HCEC 1CT (cell line): Measurements from ENCODE around the gene DNAI4.
"Not testable (repeated sequence)": the region's sequence is repeated elsewhere in the genome, so short reads cannot be mapped to it uniquely, and the experiment has no call there.

ENCODE experiments used
- DNase-seq: peaks from one replicate; pipeline ENCODE4 v3.0.0-alpha.2; 2017

The DNAI4 gene

DNA sequence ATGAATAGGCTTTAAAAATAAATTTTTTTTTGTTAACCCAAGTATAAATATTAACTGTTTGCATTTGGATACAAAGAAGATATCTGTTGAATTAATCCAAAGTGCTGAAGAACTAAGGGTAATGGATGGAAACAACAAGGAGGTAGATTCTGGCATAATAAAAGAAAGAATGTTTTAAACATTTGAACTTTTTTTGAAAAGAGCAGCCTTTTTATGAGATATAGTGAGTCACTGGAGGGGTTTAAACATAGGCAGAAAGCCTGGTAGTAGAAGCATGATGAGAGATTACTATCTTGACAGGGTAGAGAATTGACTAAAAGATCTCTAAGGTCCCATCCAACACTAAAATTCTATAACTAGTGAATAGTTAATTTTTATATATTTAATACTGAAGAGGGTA is 2.9 kb upstream of the DNAI4 start:
- DNase-seq, result no peak

DNA sequence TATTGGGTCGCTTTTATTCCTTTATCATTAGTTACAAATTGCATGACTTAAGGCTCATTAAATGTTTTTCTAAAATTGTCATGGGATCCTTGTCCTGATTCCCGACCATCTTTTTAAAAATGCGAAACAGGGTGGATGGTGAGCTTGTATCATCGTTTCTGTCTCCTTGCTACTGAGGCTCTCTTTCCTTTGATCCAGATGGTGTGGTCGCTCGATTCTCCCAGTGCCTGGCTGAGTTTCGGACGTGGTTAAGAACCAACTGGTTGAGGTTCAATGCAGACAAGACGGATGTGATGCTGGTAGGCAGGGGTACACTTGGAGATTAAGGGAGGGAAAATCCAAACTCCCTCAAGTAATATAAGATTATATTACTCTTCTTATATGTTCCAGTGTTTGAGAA is 1.3 kb upstream of the DNAI4 start:
- DNase-seq, result no peak

- DNase-seq, result no peak
These were observed 878 bp upstream of the DNAI4 start for GRCh38 chr1:66925558-66925910.

DNA sequence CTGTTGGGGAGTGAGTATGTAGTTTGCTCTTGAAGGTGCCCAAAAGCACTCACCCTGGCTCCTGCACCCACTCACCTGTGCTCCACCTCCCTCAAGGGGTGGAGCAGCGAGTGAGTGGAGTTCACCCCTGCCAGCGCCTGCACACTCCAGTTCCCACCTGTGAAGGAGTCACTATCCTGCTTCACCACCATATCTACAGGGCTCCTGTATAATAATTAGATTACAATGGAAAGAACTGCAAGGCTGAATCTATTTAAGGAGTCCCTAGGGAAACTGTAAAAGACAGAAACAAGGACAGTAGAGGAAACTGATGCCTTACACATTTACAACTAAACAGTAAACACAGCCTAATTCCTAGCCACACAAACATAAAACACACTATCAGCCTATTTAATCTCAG is 4.1 kb downstream of the DNAI4 start:
- no peak for DNase-seq

GRCh38 chr1:66919828-66920227 is 4.8 kb downstream of the DNAI4 start:
- no peak for DNase-seq

DNA sequence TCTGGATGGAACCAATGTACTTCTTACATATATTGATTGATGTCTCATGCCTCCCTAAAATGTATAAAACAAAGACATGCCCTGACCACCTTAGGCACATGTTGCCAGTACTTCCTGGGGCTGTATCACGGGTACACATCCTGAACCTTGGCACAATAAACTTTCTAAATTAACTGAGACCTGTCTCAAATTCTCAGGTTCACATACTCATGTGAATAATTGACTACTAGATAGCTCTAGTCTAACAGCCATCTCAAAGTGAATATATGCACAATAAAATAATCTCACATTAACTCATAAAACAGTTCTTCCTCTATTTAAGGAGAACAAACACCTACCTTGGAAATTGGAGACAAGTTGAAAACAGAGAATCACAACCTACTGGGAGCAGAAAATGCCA is 5.6 kb downstream of the DNAI4 start:
- DNase-seq, result no peak

GRCh38 chr1:66917476-66917875 is 7.2 kb downstream of the DNAI4 start:
- DNase-seq, result no peak

- DNase-seq, result no peak
These were observed 8.3 kb downstream of the DNAI4 start for GRCh38 chr1:66916320-66916719.

- DNase-seq, result not testable (repeated sequence)
These were observed 9.5 kb downstream of the DNAI4 start for GRCh38 chr1:66915203-66915602.

DNA sequence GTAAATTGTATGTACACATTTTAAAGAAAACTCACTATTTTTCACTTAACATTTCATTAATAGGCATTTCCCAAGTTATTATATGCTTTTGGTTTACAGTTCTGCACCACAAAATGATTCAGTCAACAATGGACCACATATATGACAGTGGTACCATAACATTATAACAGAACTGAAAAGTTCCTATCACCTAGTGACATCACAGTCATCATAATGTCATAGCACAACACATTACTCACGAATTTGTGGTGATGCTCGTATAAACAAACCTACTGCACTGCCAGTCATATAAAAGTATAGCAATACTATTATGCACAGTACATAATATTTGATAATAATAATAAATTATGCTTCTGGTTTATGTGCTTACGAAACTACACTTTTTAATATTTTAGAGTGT is 30.9 kb downstream of the DNAI4 start:
- peak; percentile 7 for DNase-seq

GRCh38 chr1:66890621-66891020 is 34.0 kb downstream of the DNAI4 start:
- no peak for DNase-seq

DNA sequence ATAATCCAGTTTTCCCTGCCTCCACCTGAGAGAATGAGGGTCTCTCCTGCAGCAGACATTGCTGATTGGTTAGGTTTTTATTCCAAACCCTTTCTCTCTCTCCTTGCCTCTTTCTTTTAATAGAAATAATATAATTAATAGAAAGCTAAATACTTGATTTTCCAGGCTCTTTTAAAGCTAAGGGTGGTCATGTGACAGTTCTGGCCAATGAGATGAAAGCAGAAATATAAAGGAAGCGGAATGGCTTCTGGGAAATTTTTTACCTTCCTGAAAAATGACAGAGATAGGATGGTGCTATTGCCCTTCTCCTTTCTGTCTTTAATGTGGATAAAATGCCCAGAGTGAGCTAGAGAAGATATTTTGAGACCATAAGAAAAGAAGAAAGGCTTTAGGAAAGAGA is 35.6 kb downstream of the DNAI4 start:
- no peak for DNase-seq

- DNase-seq, result no peak
These were observed 48.0 kb downstream of the DNAI4 start for GRCh38 chr1:66876664-66877063.

GRCh38 chr1:66873111-66873510 is 51.5 kb downstream of the DNAI4 start:
- no peak for DNase-seq

DNA sequence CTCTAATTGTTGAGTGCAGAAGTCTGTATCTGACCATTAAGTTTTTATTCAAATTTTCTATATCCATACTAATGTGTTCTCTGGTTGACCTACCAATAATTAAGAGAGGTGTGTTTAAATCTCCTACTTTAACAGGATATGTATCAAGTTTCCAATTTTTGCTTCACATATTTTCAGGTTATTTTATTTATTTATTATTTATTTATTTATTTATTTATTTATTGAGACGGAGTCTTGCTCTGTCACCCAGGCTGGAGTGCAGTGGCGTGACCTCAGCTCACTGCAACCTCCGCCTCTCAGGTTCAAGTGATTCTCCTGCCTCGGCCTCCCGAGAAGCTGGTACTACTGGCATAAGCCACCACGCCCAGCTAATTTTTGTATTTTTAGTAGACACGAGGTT is 52.6 kb downstream of the DNAI4 start:
- DNase-seq, result not testable (repeated sequence)

- no peak for DNase-seq
These were observed 57.2 kb downstream of the DNAI4 start for GRCh38 chr1:66867501-66867900.

- no peak for DNase-seq
These were observed 64.1 kb downstream of the DNAI4 start for GRCh38 chr1:66860529-66860928.

DNA sequence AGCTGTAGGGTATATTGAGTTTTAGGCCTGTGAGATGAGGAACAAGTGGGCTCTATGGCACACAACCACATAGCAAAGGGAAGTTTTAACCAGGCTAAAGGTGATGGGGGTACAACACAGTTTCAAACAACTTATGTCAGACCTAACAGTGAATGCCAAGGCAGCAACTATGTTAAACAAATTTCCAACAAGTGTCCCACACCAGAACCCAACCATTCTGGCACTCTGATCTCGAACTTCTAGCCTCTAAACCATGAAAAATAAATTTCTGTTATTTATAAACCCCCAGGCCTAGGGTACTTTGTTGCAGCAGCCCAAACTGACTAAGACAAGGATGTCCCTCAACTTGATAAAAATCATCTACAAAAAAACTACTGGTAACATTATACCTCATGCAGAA is 71.3 kb downstream of the DNAI4 start:
- DNase-seq, result no peak

GRCh38 chr1:66852870-66853269 is 71.8 kb downstream of the DNAI4 start:
- DNase-seq, result no peak

DNA sequence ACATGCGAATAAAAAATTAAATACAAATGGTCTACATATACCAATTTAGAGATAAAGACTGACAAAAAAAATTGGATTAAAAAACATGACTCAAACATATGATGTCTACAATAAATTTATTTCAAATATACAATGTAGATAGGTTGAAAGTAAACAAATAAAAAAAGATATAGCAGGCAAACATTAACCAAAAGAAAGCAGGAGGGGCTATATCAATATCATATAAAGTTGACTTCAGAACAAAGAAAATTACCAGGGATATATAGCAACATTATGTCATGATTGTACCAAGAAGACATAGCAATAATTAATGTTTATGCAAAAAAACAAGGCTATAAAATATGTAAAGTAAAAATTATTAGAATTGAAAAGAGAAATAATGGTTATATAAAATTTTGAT is 73.7 kb downstream of the DNAI4 start:
- no peak for DNase-seq

- no peak for DNase-seq
These were observed 76.5 kb downstream of the DNAI4 start for GRCh38 chr1:66848193-66848592.

- DNase-seq, result no peak
These were observed 83.7 kb downstream of the DNAI4 start for GRCh38 chr1:66840929-66841328.

DNA sequence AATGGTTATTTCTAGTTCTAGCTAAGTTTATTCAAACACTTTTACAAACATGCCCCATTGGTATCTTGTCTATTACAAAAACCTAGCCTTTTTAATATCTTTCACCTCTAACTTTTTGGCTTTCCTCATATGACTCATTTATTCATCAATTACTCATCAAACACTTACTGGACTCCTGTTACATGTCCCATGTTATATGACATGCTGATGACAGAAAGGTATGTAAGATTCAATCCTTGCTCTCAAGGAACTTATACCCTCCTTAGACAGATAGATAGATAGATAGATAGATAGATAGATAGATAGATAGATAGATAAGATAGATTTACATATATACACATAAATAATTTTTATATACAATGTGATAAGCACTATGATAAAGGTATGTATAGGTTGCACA is 89.7 kb downstream of the DNAI4 start:
- peak; percentile 39 for DNase-seq

DNA sequence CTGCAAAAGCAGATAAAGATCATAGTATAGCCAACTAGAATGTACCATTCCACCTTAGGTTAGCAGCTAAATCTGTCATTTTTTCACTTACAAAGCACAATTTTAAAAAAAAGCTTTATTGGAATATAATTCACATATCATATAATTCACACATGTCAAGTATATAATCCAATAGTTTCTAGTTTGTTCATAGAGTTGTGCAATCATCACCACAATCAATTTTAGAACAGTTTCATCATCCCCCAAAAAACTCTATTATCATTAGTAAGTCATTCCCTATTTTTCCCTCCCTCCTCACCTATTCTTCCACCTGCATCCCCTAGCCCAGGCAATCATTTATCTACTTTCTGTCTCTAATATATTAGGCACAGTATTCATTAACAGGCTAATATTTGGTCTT is 91.5 kb downstream of the DNAI4 start:
- peak; percentile 4 for DNase-seq

DNA sequence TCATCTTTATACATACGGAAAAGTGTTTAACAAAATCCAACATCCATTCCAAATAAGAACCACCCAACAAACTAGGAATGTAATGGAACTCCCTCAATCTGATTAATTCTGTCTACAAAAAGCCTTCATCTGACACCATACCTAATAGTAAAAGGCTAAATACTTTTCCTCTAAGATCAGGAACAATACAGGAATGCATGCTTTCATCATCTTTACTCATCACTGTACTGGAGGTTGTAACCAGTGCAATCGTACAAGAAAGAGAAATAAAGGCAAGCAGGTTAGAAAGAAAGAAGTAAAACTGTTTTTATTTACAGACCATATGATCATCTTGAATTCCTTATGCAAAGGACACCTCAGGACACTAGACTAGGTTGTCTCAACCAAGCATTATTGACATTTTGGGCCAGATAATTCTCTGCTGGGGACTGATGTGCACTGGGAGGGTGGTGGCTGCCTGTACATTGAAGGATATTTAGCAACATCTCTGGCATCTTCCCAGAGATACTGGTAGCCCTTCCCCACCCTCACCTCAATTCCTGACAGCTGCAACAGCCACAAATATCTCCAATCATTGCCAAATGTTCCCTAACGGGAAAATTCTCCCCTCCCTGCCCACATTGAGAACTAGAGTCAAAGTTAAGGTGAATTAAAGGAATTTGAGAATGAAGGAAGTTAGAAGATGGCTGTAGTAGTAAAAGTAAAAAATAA is 93.0 kb downstream of the DNAI4 start:
- DNase-seq, result peak; percentile 24

GRCh38 chr1:66824771-66825170 is 99.9 kb downstream of the DNAI4 start:
- DNase-seq, result no peak
